Stomach (tissue), 4 donors: ENCODE measurements around the gene JAKMIP1.

Experiments
- CTCF ChIP-seq, 7 experiments: fragments of 450-650 bp in 4 of 7; fragments of 200-600 bp in 3 of 7; sonication (generic) in 3 of 7; IDR thresholded peaks; one replicate each; pipeline ENCODE4 v1.5.1; 2016 to 2019; ENCODE audit warnings: antibody characterized with exemption in 7 of 7, control low read depth in 2 of 7, mild to moderate bottlenecking in 1 of 7
- POLR2A ChIP-seq, 4 donors: fragments of 450-650 bp; IDR thresholded peaks; one replicate each; pipeline ENCODE4 v1.6.1; 2016; ENCODE audit warnings: antibody characterized with exemption in 4 of 4, control low read depth in 2 of 4, mild to moderate bottlenecking in 1 of 4, moderate library complexity in 1 of 4

- TF ChIP-seq CTCF (IDR thresholded peaks at IDR 0.05) (no peak), POLR2A (IDR thresholded peaks at IDR 0.05) (no peak)
Measured at GRCh38 chr4:6049985-6050384, 150.4 kb downstream of the JAKMIP1 start.
